ENCODE data around the gene ASB12.

ASB12 gene

DNA sequence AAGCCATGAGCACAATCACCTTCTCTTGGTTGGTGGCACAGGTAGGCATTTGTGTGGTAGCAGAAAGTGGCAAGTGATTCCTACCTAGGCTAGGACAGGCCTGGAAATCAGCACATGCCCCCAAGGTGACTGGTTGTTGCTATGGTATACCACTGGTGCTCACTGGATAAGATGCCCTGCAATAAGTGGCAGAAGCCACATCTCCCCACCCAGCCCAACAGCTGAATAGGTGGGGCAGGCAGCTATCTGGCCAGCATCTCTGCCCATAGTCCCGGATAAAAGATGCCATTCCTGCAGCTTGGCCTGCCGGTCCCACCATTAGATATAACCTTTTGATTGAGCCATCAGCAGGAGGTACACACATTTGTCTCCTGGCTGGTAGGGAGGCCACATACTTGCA is 46.0 kb downstream of the ASB12 start:
- no peak for DNase-seq

DNA sequence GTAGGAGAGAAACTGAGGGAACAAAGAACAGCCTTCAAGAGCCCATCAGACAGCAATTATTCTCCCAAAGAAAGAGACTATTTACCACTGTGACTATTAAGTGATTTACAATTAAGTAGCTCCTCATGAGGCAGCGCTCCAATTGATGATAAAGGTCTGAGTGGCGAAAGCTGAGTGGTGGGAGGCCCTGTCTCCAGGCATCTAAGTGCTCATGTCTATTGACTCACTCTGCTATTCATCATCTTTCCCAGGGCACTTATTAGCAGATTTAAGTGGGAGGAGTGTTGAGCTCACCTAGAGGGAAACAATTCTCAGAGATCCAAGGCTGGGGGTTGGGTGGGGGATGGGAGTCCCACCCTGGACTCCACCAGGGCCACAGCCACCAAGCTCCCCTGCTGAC is 48.2 kb downstream of the ASB12 start:
- no peak for DNase-seq

DNA sequence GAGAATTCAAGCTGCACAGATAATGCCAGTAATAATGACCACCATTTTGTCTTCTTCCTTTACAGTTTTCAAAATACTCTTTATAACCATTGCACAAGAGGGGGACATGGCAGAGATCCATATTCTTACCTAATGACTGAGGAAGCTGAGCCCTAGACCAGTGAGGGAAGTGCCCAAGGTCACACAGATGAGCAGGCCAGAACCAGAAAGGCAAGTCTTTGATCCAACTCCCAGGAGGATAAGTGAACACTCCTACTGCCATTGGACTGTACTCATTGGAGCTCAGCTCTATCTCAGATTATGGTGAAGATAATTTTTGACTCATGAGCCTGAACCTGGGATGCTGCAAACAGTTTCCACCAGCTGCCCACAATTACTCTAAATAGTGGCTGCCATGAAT is 53.5 kb downstream of the ASB12 start:
- no peak for DNase-seq
